HG03103 (cell line): Measurements from ENCODE around the gene MARK3.

Experiments used
- ATAC-seq: cut with Tn5 transposase; IDR thresholded peaks from one replicate; pipeline ENCODE4 v1.9.1; 2021; ENCODE audit warnings: low read depth; ENCODE audit not compliant: unreplicated experiment

MARK3 gene

GRCh38 chr14:103432627-103433026 lies 47.4 kb downstream of the MARK3 start:
- ATAC-seq: no peak

- no peak for ATAC-seq
Observed at GRCh38 chr14:103433916-103434563, 48.8 kb downstream of the MARK3 start.

GRCh38 chr14:103434868-103435442 lies 49.7 kb downstream of the MARK3 start:
- no peak for ATAC-seq

- ATAC-seq: no peak
Observed at GRCh38 chr14:103436533-103436932, 51.3 kb downstream of the MARK3 start.

- ATAC-seq: no peak
Observed at GRCh38 chr14:103442288-103442687, 57.1 kb downstream of the MARK3 start.

- ATAC-seq: no peak
Observed at GRCh38 chr14:103443111-103443510, 57.9 kb downstream of the MARK3 start.

GRCh38 chr14:103444837-103445524 lies 59.8 kb downstream of the MARK3 start:
- no peak for ATAC-seq

GRCh38 chr14:103445806-103446205 lies 60.6 kb downstream of the MARK3 start:
- no peak for ATAC-seq

GRCh38 chr14:103448097-103448496 lies 62.9 kb downstream of the MARK3 start:
- no peak for ATAC-seq

GRCh38 chr14:103449634-103450161 lies 64.5 kb downstream of the MARK3 start:
- no peak for ATAC-seq

GRCh38 chr14:103450416-103450815 lies 65.2 kb downstream of the MARK3 start:
- no peak for ATAC-seq

- no peak for ATAC-seq
Observed at GRCh38 chr14:103451401-103451800, 66.2 kb downstream of the MARK3 start.

- ATAC-seq: no peak
Observed at GRCh38 chr14:103453791-103454190, 68.6 kb downstream of the MARK3 start.

- ATAC-seq: no peak
Observed at GRCh38 chr14:103456167-103456835, 71.1 kb downstream of the MARK3 start.

- ATAC-seq: no peak
Observed at GRCh38 chr14:103460415-103460814, 75.2 kb downstream of the MARK3 start.

- no peak for ATAC-seq
Observed at GRCh38 chr14:103463149-103463548, 77.9 kb downstream of the MARK3 start.

GRCh38 chr14:103463851-103464250 lies 78.6 kb downstream of the MARK3 start:
- ATAC-seq: no peak

- ATAC-seq: no peak
Observed at GRCh38 chr14:103472939-103473338, 87.7 kb downstream of the MARK3 start.

- ATAC-seq: no peak
Observed at GRCh38 chr14:103474893-103475292, 89.7 kb downstream of the MARK3 start.

- ATAC-seq: no peak
Observed at GRCh38 chr14:103476065-103476464, 90.8 kb downstream of the MARK3 start.

- no peak for ATAC-seq
Observed at GRCh38 chr14:103476631-103477030, 91.4 kb downstream of the MARK3 start.
